Activated T-cell treated with anti-CD3 and anti-CD28 coated beads for 48 hours (primary cell): Measurements from ENCODE around the gene SLC4A11.
"Not testable (repeated sequence)": the region's sequence is repeated elsewhere in the genome, so short reads cannot be mapped to it uniquely, and the experiment has no call there.

Experiments used
- DNase-seq: peaks from one replicate; pipeline ENCODE4 v3.0.0-alpha.2; 2020; ENCODE audit warnings: low read depth

Gene SLC4A11

DNA sequence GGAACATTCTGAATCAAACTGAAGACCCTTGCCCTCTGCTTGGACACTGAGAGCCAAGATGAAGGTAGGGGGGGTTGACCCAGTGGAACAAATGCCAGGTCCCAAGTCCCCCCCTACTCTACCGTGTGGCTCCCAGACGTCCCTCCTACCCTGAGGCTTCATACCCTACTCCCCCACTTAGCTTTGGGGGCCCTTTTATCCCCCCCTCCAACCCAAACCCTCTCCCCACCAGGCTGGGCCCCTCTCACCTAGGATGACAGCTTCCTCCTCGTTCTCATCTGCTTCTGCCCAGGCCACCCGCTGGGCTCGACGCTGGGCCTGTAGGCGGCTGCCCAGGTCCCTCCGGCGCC, 36.0 kb downstream of the SLC4A11 start:
- no peak for DNase-seq

DNA sequence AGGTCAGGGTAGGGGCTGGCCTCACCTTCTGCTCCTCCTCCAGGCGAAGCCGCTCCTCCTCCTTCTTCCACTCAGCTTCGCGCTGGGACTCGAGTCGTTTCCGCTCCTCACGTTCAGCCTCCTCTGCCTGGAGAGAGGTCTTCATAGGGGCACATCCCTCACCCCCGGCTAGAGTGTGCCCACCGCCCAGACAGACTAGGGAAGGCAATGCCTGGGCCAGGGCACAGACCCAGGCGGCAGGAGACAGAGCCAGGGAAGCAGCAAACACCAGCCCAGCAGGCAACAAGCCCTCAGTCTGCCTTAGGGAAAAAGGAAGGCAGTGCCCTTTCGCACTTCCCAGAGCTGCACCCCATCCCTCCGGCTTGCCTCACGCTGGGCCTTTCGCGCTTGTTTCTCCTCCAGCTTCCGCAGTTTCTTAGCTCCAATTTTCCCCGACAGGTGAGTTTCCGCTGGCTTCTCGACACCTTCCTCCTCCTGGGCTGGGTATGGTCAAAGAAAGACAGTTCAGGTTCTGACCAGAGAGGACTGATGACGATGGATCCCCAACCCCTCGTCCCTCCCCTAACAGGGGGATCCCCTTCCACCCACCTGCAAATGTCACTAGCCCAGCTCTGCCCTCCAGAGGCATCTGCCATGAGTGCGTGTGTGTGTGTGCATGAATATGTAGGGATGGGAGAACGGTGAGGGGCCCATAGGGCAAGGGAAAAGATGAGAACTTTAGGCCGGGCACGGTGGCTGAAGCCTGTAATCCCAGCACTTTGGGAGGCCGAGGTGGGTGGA, 38.8 kb downstream of the SLC4A11 start:
- DNase-seq, result no peak

DNA sequence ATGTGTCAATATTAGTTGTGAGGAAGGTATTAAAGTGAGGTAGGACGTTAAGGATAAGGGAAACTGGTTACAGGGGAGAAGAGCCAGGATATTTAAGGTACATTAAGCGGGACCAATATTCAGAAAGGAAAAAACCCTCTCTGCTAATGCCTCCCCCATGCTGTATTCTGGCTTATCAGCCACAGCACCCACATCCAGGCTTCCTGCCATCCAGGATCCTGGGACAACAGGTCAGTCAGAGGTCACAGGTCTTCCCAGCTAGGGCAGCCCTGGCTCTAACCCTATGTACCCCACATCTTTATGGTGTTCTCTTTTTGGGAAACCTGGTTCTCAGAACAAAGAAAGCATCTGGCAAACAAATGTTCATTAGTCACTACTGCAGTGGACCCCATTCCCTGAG, 39.8 kb downstream of the SLC4A11 start:
- no peak for DNase-seq

DNA sequence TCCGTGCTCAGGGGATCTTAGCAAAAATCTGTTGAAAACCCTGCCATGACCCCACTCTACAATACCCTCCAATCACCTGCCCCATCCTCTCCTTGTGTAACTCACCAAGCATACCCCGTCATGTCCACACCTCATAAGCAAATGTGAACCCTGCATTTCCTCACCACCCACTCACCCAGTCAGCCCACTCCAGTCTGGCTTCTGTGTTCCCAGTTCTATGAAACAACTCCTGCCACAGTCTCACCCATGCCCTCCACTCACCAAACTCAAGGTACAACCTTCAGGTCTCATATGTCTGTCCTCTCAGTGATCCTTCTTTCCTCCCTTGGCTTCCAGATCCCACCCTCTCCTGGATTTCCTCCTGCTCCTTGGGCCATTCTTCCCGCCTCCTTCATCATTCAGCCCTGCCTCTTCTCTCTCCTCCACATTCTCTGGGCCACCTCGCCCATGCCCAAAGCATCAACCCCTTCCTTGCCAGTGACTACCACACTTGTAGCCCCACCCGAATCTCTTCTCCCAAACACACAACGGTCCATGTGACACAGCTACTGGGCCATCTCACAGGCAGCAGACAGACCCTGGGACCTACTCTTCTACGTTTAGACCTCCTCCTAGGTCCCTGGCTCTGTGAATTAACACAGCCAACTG, 43.3 kb downstream of the SLC4A11 start:
- DNase-seq, result no peak

DNA sequence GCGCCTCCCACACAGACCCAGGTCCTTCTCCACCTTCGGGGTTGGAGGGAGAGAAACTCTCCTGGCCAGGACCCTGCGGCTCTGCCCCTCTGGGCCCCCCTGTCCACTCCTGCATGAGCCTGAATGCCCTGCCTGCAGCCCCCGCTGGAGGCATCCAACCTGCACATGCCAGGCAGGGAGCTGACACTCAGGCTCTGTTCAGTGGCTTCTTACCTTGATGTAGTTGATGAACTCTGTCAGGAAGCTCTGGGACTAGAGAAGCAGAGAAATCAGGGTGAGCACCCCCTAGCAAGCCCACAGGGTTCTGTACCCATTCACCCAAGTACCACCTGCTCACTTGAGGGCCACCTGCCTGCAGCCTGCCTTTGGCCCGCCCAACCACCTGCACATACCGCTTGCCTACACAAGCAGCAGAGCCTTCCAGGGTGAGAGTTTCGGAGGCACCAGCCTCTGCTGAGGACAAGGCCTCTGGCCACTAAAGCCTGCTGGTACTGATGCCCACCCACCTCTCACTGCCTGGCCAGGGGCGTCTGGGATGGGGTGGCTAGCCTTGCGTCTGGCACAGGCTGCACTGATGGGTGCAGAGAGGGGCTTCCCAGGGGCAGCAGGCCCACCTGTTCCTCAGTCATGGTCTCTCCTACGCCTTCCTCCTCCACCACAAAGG, 44.2 kb downstream of the SLC4A11 start:
- DNase-seq, result no peak

DNA sequence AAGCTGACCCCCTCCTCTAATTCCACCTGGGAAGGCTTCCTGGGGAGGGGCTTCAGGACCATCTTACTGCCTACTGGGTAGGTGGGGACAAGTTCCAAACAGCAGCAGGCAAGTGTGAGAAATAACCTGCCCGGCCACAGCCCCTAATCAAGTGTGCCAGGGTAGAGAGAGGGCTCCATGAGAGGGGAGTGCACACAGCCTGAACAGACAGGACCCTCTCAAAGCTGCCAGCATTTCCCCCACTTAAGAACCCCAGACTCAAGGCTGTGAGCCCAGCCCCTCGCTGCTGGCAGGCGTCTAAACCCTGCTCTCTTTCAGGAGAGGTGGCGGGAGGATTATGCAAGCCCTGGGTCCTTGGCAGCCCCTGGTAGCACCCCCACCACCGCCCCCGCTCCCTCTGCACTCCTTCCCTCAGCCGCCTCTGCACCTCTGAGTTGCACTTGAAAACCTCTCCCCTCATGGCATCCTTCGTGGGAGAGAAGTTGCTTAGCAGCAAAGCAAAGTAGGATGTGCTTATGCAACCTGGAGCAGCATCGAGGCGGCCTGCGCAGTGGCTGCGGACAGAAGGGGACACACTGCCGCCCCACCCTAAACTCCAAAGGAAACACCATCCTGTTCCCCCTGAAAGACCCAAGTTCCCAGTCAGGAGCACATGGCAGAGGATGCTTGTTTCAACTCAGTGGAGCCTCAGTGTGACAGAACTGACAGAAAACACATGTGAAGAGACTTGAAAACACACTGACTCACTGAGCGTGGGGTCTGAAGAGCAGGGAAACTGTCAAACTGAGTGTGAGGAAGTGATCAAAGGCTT, 45.0 kb downstream of the SLC4A11 start:
- DNase-seq, result no peak

DNA sequence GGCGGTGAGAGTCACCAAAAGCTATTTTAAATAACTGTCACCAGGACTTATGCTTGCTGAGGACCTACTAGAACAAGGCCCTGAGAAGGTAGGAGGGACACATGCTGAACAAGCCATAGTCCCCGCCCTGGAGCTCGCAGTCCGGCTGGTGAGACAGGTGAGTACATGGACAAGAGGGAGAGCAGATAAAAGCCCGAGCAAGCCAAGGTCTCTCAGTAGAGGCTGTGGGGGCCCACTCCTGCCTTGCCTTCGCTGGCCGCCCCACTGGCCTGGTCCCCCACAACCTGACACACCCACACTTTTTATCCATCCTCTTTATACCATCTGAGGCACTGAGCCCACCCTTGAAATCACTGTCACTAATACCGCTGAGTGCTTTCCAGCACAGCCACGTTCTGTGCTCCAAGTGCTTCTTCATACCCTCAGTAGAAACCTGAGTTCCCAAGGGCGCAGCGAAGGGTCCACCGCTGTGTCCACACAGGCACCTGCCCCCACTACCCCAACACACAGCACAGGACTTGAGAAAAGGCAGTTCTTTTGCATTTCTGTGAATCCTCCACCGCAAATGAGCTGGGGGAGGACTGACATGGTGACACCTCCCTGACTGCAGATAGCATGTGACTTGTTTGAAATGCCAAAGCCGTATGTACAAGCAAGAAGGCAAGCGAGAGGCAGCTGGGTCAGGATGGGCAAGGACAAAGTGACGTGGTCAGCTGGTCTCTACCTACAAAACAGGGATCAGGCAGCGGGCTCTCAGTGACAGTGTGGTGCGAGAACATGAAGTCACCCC, 46.6 kb downstream of the SLC4A11 start:
- DNase-seq, result no peak

DNA sequence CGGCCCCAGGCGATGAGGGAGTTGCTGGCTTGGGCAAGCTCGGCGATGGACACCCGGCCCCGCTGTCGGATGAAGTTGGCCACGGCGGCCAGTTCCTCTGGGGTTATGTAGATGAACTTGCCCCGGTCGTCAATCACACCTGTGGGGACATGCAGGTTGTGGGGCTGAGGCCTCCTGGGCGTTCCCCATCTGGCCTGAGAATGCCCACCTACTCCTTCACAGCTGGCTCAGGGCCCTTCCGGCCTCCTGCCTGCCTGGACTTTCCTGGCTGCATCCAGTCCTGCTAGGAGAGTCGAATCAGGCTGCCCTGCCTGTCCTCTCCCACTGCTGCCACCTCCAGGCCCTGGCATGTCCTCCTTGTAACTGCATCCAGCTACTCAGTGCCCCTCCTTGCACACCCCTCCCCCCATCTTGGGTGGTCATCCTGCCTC, 48.3 kb downstream of the SLC4A11 start:
- no peak for DNase-seq

DNA sequence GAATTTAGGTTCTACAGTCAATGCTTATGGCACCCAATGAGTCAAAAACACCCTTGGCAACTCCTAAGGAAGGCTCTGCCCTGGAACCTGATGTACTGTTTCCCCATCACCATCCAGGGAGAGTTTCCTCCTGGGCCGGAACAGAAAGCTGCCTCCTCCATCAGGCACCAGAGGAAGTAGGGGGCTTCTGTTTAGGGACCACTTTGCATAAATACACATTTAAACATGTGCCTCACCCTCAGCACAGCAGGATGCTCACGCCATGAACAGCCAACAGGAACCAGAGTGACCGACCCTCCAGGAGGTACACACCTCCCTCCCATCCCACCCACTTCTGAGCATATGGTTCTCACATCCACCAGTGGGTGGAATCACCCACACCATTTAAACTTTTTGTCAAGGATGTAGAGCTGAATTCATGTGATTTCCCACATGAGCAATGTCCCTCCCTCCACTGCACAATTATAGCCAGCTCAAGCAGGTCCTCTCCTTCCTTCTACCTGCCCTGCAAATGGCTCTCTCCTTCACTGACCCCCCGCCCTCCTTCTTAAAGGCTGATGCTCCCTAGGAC, 49.3 kb downstream of the SLC4A11 start:
- DNase-seq, result no peak

DNA sequence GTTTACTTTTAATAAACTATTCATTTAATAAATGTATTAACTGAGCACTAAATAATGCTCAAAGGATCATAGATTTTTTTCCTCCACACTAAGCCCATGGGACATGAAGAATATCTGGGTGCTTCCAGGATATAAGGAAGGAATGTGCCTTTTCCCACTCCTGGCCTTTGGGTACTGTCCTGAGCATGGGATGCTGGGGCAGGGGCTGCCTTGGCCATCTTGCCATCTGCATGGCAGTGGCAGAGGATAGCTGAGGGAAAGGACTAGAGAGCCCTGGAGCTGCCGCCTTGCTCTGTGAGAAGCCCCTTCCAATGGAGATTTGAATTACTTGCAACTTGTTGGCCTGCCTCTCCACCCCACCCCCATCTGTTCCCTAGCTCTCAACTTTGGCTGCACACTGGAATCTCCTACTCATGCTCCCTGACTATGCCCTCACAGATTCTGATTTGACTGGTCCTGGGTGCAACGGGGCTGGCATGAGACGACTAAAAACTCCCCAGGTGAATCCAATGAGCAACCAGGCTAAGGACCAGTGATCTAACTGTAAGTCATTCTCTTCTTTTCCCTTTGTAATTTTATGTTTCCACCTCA, 50.1 kb downstream of the SLC4A11 start:
- DNase-seq, result no peak

DNA sequence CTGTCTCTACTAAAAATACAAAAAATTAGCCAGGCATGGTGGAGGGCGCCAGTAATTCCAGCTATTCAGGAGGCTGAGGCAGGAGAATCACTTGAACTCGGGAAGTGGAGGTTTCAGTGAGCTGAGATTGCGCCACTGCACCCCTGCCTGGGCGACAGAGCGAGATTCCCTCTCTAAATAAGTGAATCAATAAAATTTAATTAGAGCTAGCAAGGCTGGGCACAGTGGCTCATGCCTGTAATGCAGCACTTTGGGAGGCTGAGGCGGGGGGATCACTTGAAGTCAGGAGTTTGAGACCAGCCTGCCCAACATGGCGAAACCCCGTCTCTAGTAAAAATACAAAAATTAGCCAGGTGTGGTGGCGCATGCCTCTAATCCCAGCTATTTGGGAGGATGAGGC, 51.1 kb downstream of the SLC4A11 start:
- not testable (repeated sequence) for DNase-seq

DNA sequence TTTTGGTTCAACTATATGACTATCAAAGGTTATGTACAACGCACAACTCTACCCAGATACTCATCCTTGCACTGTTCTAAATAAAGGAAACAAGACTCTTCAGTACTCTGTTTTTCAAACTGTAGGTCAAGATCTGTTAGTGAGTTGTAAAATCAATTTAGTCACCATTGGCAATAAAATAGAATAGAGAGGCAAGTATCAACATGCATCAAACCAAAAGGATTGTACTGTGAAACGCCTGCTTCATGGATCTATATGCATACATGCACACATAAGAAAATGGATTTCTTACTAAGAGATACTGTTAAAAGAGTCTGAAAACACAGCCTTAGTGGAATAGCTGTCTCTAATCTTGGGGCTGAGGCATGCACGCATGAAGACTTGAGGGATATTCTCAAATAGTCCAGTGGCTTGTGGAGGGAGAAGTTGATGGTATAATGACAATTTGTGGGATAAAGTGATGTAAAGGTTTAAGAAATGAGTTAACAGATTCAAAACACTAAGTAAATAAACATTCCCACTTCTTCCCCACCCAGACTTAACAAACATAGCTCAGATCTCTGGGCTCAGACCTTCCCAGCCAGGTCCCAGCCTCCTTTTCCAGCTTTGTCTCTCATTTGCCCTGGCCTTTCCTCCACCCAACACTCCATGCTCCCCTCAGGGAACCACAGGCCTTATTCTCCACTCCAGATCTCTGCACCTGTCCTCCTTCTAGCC, 54.9 kb downstream of the SLC4A11 start:
- no peak for DNase-seq

DNA sequence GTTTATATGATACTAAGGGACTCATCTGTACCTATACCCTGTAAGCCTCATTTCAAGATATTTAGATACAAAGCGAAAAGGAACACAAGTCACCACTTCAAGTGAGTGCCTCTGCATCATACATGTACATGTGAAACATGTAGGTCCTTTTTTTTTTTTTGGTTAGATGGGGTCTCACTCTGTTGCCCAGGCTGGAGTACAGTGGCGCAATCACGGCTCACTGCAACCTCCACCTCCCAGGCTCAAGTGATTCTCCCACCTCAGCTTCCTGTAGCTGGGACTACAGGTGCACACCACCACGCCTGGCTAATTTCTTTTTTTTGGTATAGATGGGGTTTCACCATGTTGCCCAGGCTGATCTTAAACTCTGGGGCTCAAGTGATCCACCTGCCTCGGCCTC, 56.6 kb downstream of the SLC4A11 start:
- not testable (repeated sequence) for DNase-seq

DNA sequence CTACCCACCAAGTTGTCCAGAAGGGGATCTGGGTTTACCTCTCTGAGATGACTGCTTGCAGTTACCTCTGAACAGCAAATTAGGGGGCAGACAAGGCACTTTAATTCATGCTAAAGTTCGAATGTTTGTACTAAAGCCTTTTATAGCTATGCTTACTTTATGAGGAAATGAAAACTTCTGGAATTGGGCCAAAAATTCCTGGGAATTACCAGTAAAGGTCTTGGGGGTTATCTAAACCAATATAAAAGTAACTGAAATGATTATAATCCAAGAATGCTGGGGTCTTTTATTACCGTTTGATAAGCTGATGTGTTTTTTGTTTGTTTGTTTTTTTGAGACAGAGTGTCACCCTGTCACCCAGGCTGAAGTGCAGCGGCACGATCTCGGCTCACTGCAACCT, 57.7 kb downstream of the SLC4A11 start:
- DNase-seq, result no peak

DNA sequence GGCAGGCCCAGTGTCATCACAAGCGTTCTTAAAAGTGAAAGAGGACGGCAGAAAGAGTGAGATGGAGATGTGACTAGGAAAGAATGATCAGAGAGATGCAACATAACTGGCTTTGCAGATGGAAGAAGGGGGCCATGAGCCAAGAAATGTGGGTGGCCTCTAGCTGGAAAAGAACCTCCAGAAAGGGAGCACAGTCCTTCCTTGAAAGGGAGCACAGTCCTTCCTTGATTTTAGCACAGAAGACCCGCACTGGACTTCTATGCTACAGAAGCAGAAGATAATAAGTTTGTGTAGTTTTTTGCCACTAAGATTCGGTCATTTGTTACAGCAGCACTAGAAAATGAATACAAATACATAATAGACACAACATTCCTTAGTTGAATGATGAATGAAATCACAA, 58.7 kb downstream of the SLC4A11 start:
- no peak for DNase-seq

DNA sequence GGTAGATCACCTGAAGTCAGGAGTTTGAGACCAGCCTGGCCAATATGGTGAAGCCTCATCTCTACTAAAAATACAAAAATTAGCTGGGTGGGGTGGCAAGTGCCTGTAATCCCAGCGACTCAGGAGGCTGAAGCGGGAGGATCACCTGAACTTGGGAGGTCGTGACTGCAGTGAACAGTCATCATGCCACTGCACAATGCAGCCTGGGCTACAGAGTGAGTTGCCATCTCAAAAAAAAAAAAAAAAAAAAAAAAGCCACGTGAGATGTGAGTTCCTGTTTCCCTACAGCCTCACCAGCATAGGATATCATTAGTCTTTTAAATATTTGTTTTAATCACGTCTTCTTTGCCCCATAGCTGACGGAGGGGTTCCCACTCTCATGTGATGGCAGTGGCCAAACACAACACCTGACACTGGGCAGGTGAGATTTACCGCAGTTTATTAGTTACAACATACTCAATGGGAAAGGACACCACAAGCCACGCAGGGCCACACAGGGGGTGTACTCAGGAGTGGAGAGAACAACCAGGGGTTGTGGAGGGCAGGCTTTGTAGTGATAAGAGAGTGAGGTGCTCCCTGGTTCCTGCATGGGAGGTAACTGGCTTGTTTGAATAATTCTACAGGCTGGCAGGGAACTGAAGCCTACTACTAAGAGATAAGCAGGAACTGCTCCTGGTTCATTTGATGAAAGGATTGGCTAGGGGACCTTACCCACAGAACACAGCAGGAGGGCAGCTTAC, 61.1 kb downstream of the SLC4A11 start:
- no peak for DNase-seq
